Measurements from ENCODE around the gene ALDOC. TPM values are rescaled to one million over a fixed set of nuclear protein-coding genes. Genes with fewer than 3 reads are reported as not detected.

The ALDOC gene
- total RNA-seq, 1 donor from 2014 or later: 44.0 TPM

DNA sequence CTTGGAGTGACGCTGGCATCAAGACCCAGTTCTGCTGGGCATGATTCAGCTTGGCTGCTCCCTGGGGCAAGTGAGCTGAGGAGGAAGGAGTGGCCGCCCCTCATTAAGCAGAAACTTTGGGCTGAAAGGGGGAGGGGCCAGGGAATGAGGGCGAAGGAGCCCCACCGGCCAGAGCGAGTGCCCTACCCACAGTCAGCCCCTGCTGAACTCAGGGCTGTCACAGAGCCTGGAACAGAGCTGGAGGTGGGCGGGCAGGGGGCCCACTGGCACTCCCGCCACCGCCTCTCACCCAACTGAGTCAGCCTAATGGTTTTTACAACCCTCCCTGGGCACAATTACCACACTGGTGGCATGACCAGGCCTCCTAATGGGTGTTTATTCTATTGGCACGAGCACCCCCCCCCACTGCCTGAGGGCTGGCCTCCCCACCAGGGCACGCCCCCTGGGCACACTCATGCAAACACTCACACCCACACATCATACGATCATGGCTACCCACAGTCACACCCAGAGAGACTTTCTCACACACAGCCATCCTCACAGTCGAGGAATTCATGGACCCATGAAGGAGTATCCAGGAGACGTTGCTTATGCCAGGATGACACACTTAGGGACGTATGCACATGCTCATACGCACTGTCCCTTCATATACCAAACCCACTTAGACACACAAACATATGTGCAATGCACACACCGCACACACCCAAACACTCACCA is 43.4 kb downstream of the ALDOC start:
- Mint-ChIP-seq H3K4me1 (ENCODE audit: low read depth) (no peaks in the 10 kb centered on the region), H3K27ac (no peak overlapping the region), H3K36me3 (ENCODE audit: low read depth) (no peaks in the 10 kb centered on the region), H3K4me3 (no peak overlapping the region), H3K9me3 (no peaks in the 10 kb centered on the region), H3K27me3 (ENCODE audit: insufficient read depth) (no peaks in the 10 kb centered on the region)
- DNase-seq (ENCODE audit: low spot score): no peak
- intact Hi-C loops (cut with micrococcal nuclease): no loop called here

GRCh38 chr17:28532050-28532960 is 44.4 kb downstream of the ALDOC start:
- Mint-ChIP-seq H3K9me3 (no peaks in the 10 kb centered on the region), H3K27me3 (ENCODE audit: insufficient read depth) (no peaks in the 10 kb centered on the region), H3K36me3 (ENCODE audit: low read depth) (no peaks in the 10 kb centered on the region), H3K4me1 (ENCODE audit: low read depth) (no peaks in the 10 kb centered on the region), H3K27ac (no peak overlapping the region), H3K4me3 (no peak overlapping the region)
- intact Hi-C loops (cut with micrococcal nuclease): no loop called here
- DNase-seq (ENCODE audit: low spot score): no peak

- Mint-ChIP-seq H3K27ac (no peak overlapping the region), H3K9me3 (no peaks in the 10 kb centered on the region), H3K27me3 (ENCODE audit: insufficient read depth) (no peaks in the 10 kb centered on the region), H3K4me3 (no peak overlapping the region), H3K36me3 (ENCODE audit: low read depth) (no peaks in the 10 kb centered on the region), H3K4me1 (ENCODE audit: low read depth) (no peaks in the 10 kb centered on the region)
- no peak for DNase-seq (ENCODE audit: low spot score)
- intact Hi-C loops (cut with micrococcal nuclease): no loop called here
Observed at GRCh38 chr17:28530926-28531325, 45.8 kb downstream of the ALDOC start.

DNA sequence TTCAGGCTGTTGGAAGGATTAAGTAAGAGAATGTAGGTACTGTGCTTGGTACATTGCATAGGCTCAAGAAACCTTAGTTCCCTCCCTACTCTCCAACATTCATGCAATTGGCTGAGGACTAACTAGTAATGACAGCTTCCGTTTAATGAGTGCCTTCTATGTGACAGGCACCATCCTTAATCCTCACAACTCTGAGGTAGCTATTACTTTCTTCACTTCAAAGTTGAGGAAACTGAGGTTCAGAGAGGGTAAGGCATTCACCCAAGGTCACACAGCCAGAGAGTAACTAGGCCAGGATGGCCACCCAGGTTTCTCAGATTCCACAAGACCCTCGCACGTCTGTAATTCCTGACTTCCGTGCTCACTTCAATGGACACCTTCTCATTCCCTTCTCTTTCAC is 46.4 kb downstream of the ALDOC start:
- Mint-ChIP-seq H3K4me1 (ENCODE audit: low read depth) (no peaks in the 10 kb centered on the region), H3K4me3 (no peak overlapping the region), H3K36me3 (ENCODE audit: low read depth) (no peaks in the 10 kb centered on the region), H3K27ac (no peak overlapping the region), H3K27me3 (ENCODE audit: insufficient read depth) (no peaks in the 10 kb centered on the region), H3K9me3 (no peaks in the 10 kb centered on the region)
- no peak for DNase-seq (ENCODE audit: low spot score)
- intact Hi-C loops (cut with micrococcal nuclease): no loop called here

- no peak for DNase-seq (ENCODE audit: low spot score)
- Mint-ChIP-seq H3K27ac (no peak overlapping the region), H3K9me3 (no peaks in the 10 kb centered on the region), H3K36me3 (ENCODE audit: low read depth) (no peaks in the 10 kb centered on the region), H3K4me1 (ENCODE audit: low read depth) (no peaks in the 10 kb centered on the region), H3K27me3 (ENCODE audit: insufficient read depth) (no peaks in the 10 kb centered on the region), H3K4me3 (no peak overlapping the region)
- intact Hi-C loops (cut with micrococcal nuclease): no loop called here
Observed at GRCh38 chr17:28529013-28529400, 47.7 kb downstream of the ALDOC start.

DNA sequence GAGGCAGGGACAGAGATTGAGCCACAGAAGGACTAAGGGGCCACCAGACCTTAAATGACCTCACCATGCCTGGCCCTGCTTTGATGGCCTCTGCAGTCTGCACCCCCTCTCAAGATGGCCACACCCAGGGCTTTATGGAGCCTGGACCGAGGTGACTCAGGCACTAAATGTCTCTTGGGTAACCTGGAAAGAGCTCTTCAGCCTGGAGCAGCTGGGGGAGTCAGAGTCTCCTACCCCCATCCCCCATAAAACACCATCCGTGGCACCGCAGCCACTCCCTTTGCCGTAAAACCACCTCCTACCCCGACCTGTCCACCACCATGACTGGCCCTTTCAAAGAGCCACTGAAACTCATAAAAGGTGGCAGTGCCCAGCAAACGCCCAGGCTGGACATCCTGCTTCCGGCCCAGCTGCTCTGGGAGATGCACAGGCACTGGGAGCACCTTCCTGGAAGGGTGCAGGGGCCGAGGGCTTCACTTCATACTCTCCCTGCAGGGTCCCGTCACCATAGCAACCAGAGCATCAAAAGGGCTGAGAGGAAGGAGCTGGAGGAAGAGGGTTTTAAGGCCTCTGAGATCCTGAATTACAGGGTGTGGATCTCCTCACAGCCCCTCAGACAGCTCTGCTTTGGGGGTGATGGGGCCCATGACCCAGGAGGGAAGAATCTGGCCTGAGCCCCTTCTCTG is 48.2 kb downstream of the ALDOC start:
- no peak overlapping the region for H3K4me3 Mint-ChIP-seq
- no peaks in the 10 kb centered on the region for H3K36me3 Mint-ChIP-seq (ENCODE audit: low read depth)
- no peaks in the 10 kb centered on the region for H3K4me1 Mint-ChIP-seq (ENCODE audit: low read depth)
- intact Hi-C loops (cut with micrococcal nuclease): no loop called here
- no peak for DNase-seq (ENCODE audit: low spot score)
- H3K27me3 Mint-ChIP-seq (ENCODE audit: insufficient read depth): no peaks in the 10 kb centered on the region
- no peaks in the 10 kb centered on the region for H3K9me3 Mint-ChIP-seq
- no peak overlapping the region for H3K27ac Mint-ChIP-seq

GRCh38 chr17:28527859-28528258 is 48.8 kb downstream of the ALDOC start:
- intact Hi-C loops (cut with micrococcal nuclease): no loop called here
- H3K9me3 Mint-ChIP-seq: no peaks in the 10 kb centered on the region

DNA sequence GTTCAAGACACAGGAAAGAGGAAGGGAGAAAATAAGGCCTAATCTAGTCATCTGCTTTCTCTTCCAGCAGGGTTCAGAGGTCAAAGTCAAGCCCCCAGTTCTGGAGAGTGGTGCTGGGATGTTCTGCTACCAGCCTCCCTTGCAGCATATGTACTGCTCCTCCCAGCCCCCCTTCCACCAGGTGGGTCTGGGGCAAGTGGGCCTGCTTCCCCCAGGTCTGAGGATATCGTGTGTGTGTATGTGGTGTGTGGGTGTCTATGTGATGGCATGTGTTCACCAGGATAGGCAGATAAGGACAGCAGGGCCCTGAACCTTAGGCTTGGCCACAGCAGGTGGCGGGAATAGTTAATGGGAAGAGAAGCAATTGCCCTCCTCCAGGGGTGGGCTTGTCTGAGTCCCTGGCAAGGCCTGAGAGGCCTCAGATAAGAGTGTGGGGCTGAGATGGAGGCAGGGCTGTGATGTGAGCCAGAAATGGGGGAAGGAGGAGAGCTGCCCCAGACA is 49.5 kb downstream of the ALDOC start:
- H3K4me3 Mint-ChIP-seq: no peak overlapping the region
- intact Hi-C loops (cut with micrococcal nuclease): no loop called here
- H3K4me1 Mint-ChIP-seq (ENCODE audit: low read depth): no peaks in the 10 kb centered on the region
- no peaks in the 10 kb centered on the region for H3K27me3 Mint-ChIP-seq (ENCODE audit: insufficient read depth)
- H3K36me3 Mint-ChIP-seq (ENCODE audit: low read depth): no peaks in the 10 kb centered on the region
- H3K9me3 Mint-ChIP-seq: no peaks in the 10 kb centered on the region
- DNase-seq (ENCODE audit: low spot score): no peak
- no peak overlapping the region for H3K27ac Mint-ChIP-seq

More at GRCh38 chr17:28527859-28528258, 48.8 kb downstream of the ALDOC start:
- no peak for DNase-seq (ENCODE audit: low spot score)
- H3K4me1 Mint-ChIP-seq (ENCODE audit: low read depth): no peaks in the 10 kb centered on the region
- H3K27ac Mint-ChIP-seq: no peak overlapping the region
- H3K36me3 Mint-ChIP-seq (ENCODE audit: low read depth): no peaks in the 10 kb centered on the region
- no peak overlapping the region for H3K4me3 Mint-ChIP-seq
- no peaks in the 10 kb centered on the region for H3K27me3 Mint-ChIP-seq (ENCODE audit: insufficient read depth)

DNA sequence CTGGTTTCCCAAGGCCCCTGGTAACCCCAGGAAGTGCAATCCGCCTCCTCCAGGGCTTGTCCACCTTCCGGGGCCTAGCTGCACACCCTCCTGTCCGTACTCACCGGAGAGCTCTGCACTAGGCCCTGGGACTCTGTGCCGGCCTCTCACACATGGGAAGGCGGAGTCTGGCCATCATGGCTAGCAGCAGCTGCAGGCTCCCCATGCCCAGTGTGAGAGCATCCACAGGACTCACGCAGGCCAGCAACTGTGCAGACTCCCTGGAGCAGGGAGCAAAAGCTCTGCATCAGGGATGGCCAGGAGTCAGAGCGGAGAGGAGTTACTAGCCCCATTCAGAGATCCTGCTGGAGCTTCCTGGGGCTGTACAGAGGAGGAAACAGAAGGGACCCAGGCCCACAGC is 50.3 kb downstream of the ALDOC start:
- Mint-ChIP-seq H3K27me3 (ENCODE audit: insufficient read depth) (no peaks in the 10 kb centered on the region), H3K27ac (no peak overlapping the region), H3K4me3 (no peak overlapping the region), H3K4me1 (ENCODE audit: low read depth) (no peaks in the 10 kb centered on the region), H3K9me3 (no peaks in the 10 kb centered on the region), H3K36me3 (ENCODE audit: low read depth) (no peaks in the 10 kb centered on the region)
- DNase-seq (ENCODE audit: low spot score): no peak
- intact Hi-C loops (cut with micrococcal nuclease): no loop called here

DNA sequence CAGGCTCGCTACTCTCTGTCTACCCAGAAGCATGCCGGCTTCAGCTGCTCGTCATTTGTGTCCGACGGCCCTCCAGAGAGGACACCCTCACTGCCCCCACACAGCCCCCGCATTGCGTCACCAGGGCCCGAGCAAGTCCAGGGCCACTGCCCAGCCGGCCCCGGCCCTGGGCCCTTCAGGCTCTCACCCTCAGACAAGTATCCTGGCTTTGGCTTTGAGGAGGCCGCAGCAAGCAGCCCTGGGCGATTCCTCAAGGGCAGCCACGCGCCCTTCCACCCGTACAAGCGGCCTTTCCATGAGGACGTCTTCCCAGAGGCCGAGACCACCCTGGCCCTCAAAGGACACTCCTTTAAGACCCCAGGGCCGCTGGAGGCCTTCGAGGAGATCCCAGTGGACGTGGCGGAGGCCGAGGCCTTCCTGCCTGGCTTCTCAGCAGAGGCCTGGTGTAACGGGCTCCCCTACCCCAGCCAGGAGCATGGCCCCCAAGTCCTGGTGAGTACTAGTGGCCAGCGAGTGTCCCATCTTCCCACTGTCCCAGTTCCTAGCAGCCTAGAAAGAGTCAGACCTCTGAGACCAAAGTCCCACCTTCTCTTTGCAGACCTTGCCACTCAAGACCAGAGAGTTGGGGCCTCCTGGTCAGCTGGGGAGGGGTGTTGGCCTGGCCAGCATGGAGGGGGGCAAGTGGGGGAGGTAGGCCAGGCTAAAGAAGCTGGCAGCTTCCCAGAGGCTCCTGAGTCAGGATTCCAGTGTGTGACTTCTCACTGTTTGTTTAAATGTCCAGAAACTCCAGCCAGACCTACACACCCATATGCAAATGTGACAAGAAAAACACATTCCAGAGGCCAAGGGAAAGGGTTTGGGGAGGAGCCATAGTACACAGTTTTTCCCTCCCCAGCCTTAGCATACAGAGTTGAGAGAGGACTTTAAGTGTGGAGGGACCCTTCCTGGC is 51.9 kb downstream of the ALDOC start:
- Mint-ChIP-seq H3K4me3 (no peak overlapping the region), H3K9me3 (no peaks in the 10 kb centered on the region), H3K36me3 (ENCODE audit: low read depth) (no peaks in the 10 kb centered on the region), H3K27me3 (ENCODE audit: insufficient read depth) (no peaks in the 10 kb centered on the region), H3K4me1 (ENCODE audit: low read depth) (no peaks in the 10 kb centered on the region), H3K27ac (no peak overlapping the region)
- DNase-seq (ENCODE audit: low spot score): no peak
- intact Hi-C loops (cut with micrococcal nuclease): no loop called here

- no peak overlapping the region for H3K4me3 Mint-ChIP-seq
- H3K27ac Mint-ChIP-seq: no peak overlapping the region
- peaks cover 3% of the 10 kb centered on the region for H3K4me1 Mint-ChIP-seq (ENCODE audit: low read depth)
- peaks cover 2% of the 10 kb centered on the region for H3K27me3 Mint-ChIP-seq (ENCODE audit: insufficient read depth)
- DNase-seq (ENCODE audit: low spot score): no peak
- no peaks in the 10 kb centered on the region for H3K9me3 Mint-ChIP-seq
- intact Hi-C loops (cut with micrococcal nuclease): no loop called here
- no peaks in the 10 kb centered on the region for H3K36me3 Mint-ChIP-seq (ENCODE audit: low read depth)
Observed at GRCh38 chr17:28523876-28524275, 52.8 kb downstream of the ALDOC start.

DNA sequence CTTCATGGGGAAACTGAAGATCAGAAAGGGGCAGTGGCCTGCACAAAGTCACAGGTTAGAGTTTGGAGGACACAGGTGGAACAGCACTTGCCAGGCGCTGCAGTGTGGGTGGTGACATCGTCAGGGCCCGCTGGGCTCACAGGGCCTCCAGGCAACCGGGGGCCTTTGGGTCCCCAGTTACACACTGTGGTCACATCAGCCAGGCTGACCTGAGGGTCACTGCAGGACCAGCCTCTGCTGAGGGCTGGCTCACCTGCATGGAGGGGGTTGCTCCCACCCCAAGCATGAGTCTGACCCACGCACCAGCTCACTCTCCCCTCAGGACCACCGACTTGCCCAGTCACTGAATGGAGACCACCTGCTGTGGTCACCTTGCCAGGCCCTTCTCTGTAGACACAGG is 53.5 kb downstream of the ALDOC start:
- Mint-ChIP-seq H3K27me3 (ENCODE audit: insufficient read depth) (peaks cover 5% of the 10 kb centered on the region), H3K9me3 (no peaks in the 10 kb centered on the region), H3K27ac (no peak overlapping the region), H3K4me1 (ENCODE audit: low read depth) (peaks cover 4% of the 10 kb centered on the region), H3K4me3 (no peak overlapping the region), H3K36me3 (ENCODE audit: low read depth) (no peaks in the 10 kb centered on the region)
- intact Hi-C loops (cut with micrococcal nuclease): no loop called here
- no peak for DNase-seq (ENCODE audit: low spot score)
